Thymus (tissue), 11 donors: ENCODE results near the gene ISYNA1. TPM values are rescaled to one million over a fixed set of nuclear protein-coding genes. Genes with fewer than 3 reads are reported as not detected.

ENCODE experiments used
- DNase-seq, 9 donors: peaks; one replicate each; pipeline ENCODE4 v3.0.0-alpha.2; 2013; ENCODE audit warnings: low spot score in 9 of 9, low read depth in 6 of 9, missing footprints in 1 of 9
- H3K27ac ChIP-seq, 2 donors: one replicate each; pipeline ENCODE4 v1.5.1; 2013; ENCODE audit warnings: control low read depth in 1 of 2, low read depth in 1 of 2, low read length in 1 of 2, mild to moderate bottlenecking in 1 of 2, moderate library complexity in 1 of 2
- H3K27me3 ChIP-seq, 2 donors: one replicate each; pipeline ENCODE4 v1.5.1; 2013; ENCODE audit warnings: low read length in 1 of 2; ENCODE audit not compliant: control insufficient read depth in 2 of 2, insufficient read depth in 1 of 2
- H3K36me3 ChIP-seq, 2 donors: one replicate each; pipeline ENCODE4 v1.5.1; 2013; ENCODE audit warnings: low read length in 1 of 2, mild to moderate bottlenecking in 1 of 2, moderate library complexity in 1 of 2; ENCODE audit not compliant: control insufficient read depth in 2 of 2, insufficient read depth in 2 of 2
- H3K4me1 ChIP-seq, 2 donors: one replicate each; pipeline ENCODE4 v1.5.1; 2013; ENCODE audit warnings: low read length in 2 of 2; ENCODE audit not compliant: control insufficient read depth in 2 of 2, insufficient read depth in 2 of 2
- H3K4me3 ChIP-seq, 2 donors: one replicate each; pipeline ENCODE4 v1.5.1; 2013; ENCODE audit warnings: low read length in 2 of 2, control low read depth in 1 of 2, mild to moderate bottlenecking in 1 of 2
- H3K9me3 ChIP-seq, 2 donors: one replicate each; pipeline ENCODE4 v1.5.1; 2013; ENCODE audit warnings: low read length in 1 of 2, mild to moderate bottlenecking in 1 of 2; ENCODE audit not compliant: control insufficient read depth in 2 of 2, insufficient read depth in 1 of 2
- WGBS: extraction: QIAGEN DNeasy Blood & Tissue Kit; methylation state at CpG from one replicate; pipeline ENCODE4 v1.1.7; 2013; 5-methylcytosine and 5-hydroxymethylcytosine counted together
- polyA plus RNA-seq: library from polyadenylated mRNA; stranded (reverse); fragments of 200-250 nt; gene quantifications from one replicate; pipeline ENCODE4 v1.2.3, GENCODE V29; 2013
- total RNA-seq: library from RNA; stranded (reverse); fragments of 120-200 nt; gene quantifications from one replicate; pipeline ENCODE4 v1.2.4, GENCODE V29; 2013
- donor health status: healthy.

ISYNA1 gene
- total and polyA plus RNA-seq, 2 donors = 14.2 to 66.1 TPM

DNA sequence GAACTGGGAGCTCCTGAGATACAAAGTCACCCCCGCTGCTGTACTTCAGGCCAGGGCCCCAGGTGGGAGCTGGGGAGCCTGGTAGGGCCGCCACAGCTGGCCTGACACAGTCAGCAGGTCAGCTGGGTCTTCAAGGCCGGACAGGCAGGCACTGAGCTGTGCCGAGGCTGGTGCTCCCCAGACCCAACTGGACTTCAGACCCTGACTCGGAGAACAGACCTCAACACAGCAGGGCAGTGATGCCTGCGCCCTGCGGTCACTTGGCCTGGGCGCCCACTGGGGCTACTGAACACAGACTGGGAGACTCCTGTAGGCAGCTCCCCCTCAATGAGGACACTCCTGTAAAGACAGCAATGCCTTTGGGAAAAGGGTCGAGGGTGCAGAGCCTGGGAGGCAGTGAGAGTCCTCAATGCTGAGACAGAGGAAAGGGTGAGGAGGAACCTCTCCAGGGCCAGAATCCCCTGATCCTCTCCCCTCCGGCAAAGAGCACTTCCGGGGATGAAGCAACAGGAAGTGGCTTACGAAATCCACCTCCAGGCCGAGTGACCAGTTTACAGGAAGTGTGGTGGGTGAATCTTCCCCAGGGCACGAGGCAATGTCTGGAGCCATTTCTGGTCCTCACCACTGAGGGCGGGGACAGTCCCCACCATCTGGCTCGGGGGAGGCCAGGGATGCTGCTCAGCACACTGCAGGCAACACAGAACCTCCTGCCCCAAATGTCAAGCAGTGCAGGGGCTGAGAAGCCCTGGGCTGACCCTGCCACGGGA lies 40.8 kb upstream of the ISYNA1 start:
- Histone ChIP-seq H3K27ac (peak overlapping the region; percentile 48 to 64), H3K36me3 (no peaks in the 10 kb centered on the region), H3K27me3 (no peaks in the 10 kb centered on the region), H3K4me1 (peaks cover 9 to 31% of the 10 kb centered on the region in 2 donors), H3K4me3 (no peak overlapping the region), H3K9me3 (no peaks in the 10 kb centered on the region)
- 62% methylated on average over 17 of the region's 17 CpGs for WGBS
- peak in 2 of 9 donors; percentile 18 to 49 for DNase-seq

DNA sequence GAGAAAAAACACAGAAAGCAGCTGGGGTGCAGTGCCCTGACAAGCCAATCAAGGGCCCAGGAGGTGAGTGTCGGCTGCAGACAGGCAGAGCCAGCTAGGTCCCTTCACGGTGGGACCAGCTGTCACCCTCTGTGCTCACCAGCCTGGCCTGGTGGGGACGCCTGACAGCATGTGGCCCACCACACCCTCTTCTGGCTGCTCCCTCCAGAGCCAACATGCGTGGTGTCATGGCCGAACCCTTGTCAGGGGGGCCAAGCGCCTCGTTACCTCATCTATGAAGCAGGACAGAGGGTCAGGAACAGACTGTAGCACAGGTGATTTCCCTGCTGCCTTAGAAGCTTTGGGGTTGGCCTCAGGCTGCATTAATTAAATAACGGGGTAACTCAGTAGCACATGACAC lies 40.0 kb upstream of the ISYNA1 start:
- H3K9me3 ChIP-seq = no peaks in the 10 kb centered on the region
- H3K27me3 ChIP-seq = no peaks in the 10 kb centered on the region
- no peak overlapping the region for H3K4me3 ChIP-seq
- peaks cover 9 to 26% of the 10 kb centered on the region in 2 donors for H3K4me1 ChIP-seq
- peak overlapping the region in 1 of 2 donors; percentile 53 for H3K27ac ChIP-seq
- DNase-seq = no peak
- H3K36me3 ChIP-seq = no peaks in the 10 kb centered on the region
- 85% methylated on average over 8 of the region's 8 CpGs for WGBS

DNA sequence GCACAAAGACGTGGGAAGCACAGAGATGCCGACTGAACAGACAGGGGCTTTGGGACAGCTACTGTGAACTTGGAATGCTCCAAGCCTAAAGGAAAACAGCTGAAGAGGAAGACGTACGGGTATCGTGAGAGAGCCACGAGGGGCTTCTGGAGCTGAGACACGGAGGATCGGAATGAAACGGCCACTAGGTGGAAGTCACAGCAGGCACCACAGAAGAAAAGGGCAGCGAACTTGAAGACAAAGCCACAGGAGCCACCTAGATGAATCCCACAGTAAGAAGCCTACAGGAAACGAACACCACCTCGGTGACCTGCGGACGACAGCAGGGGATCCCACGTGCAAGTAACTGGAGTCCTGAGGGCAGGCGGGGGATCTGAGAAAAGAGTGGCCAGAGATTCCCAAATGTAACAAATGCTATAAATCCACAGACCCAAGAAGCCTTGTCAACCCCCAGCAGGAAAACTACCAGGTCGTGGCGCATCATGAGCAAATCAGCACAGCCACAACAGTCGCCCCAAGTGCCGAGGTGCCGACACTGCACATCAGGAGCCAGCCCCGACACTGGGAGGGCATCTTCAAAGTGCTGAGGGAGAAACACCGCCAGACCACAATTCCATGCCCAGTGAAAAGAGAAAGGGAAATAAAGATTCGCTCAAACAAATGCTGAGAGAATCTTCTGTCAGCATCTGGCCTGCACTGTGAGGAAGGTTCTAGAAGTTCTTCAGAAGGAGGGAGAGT lies 39.3 kb upstream of the ISYNA1 start:
- WGBS = 95% methylated on average over 24 of the region's 24 CpGs
- Histone ChIP-seq H3K36me3 (peaks cover 0 to 6% of the 10 kb centered on the region in 2 donors), H3K9me3 (no peaks in the 10 kb centered on the region), H3K4me3 (no peak overlapping the region), H3K27ac (peak overlapping the region in 1 of 2 donors; percentile 56), H3K27me3 (no peaks in the 10 kb centered on the region), H3K4me1 (peaks cover 9 to 26% of the 10 kb centered on the region in 2 donors)
- DNase-seq = no peak

DNA sequence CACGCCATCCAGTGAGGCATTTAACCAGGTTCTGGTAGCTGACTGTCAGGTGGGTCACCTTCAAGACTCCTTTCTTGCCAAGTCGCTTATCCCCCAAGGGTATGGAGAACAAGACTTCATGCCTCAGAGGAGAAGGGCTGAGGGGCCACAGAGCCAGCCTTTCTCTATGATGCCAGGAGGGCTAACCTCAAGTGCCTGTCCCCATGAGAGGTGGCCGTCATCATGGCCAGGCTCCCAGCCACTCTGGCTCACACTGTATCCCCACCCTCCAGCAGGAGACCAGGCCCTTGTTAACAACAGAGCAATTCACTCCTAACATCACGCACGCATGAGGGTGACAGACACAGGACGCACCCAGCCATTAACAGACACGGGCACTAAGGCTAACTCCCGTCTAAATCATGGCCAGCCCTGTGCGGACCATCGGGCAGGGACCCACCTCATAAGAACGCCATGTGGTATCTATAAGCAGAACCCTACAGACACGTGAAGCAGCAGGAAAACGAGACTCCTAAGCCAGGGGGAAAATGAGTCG lies 38.6 kb upstream of the ISYNA1 start:
- no peak overlapping the region for H3K4me3 ChIP-seq
- no peaks in the 10 kb centered on the region for H3K9me3 ChIP-seq
- peaks cover 9 to 26% of the 10 kb centered on the region in 2 donors for H3K4me1 ChIP-seq
- WGBS = 97% methylated on average over 14 of the region's 14 CpGs
- H3K27me3 ChIP-seq = no peaks in the 10 kb centered on the region
- no peak overlapping the region for H3K27ac ChIP-seq
- DNase-seq = no peak
- H3K36me3 ChIP-seq = peaks cover 0 to 6% of the 10 kb centered on the region in 2 donors

DNA sequence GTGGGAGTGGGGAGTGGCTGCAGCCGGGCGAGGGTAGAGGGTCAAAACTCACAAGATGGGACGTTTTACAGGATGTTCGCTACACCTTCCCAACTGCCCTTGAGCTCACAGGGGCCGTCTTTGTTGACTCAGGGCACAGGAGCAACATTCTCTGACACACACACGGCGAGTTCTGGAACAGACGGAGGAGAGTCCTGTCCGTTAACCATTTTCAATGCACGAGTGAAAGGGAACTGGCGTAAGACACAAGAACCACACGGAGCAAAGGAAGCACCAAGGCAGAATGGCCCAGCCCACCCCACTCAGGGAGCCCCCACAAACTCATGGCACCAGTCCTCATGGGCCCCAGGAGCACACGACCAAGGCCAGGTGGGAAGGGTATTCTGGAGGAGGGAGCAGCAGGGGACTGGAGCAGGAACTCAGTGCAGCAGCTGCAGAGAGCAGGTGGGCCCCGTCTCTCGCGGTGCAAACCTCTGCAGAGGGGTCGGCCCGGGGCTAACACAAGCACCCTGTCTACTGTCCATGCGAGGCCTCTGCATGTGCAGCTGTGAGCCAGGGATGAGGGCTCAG lies 37.9 kb upstream of the ISYNA1 start:
- WGBS = 83% methylated on average over 19 of the region's 19 CpGs
- no peak overlapping the region for H3K4me3 ChIP-seq
- H3K27me3 ChIP-seq = no peaks in the 10 kb centered on the region
- no peaks in the 10 kb centered on the region for H3K9me3 ChIP-seq
- H3K4me1 ChIP-seq = peaks cover 9 to 26% of the 10 kb centered on the region in 2 donors
- DNase-seq = no peak
- H3K36me3 ChIP-seq = peaks cover 0 to 9% of the 10 kb centered on the region in 2 donors
- H3K27ac ChIP-seq = no peak overlapping the region

DNA sequence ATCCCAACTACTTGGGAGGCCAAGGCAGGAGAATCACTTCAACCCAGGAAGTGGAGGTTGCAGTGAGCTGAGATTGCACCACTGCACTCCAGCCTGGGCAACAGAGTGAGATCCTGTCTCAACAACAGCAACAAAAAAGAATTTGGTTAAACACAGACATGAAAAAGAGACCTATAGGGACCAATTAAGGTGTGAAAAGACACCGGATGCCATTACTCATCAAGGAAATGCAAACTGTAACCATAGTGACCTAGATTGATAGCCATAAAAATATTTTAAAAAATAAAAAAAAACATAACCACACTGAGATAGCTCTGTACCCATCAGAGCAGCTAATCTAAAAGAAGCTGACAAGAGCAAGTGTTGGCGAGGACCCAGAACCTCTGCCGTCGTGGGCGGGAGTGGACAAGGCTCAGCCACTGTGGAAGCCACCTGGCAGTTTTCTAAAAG lies 37.1 kb upstream of the ISYNA1 start:
- H3K4me3 ChIP-seq = no peak overlapping the region
- H3K36me3 ChIP-seq = peaks cover 0 to 14% of the 10 kb centered on the region in 2 donors
- H3K4me1 ChIP-seq = peaks cover 9 to 21% of the 10 kb centered on the region in 2 donors
- WGBS = 93% methylated on average over 5 of the region's 5 CpGs
- no peaks in the 10 kb centered on the region for H3K9me3 ChIP-seq
- no peaks in the 10 kb centered on the region for H3K27me3 ChIP-seq
- no peak overlapping the region for H3K27ac ChIP-seq
- no peak for DNase-seq

DNA sequence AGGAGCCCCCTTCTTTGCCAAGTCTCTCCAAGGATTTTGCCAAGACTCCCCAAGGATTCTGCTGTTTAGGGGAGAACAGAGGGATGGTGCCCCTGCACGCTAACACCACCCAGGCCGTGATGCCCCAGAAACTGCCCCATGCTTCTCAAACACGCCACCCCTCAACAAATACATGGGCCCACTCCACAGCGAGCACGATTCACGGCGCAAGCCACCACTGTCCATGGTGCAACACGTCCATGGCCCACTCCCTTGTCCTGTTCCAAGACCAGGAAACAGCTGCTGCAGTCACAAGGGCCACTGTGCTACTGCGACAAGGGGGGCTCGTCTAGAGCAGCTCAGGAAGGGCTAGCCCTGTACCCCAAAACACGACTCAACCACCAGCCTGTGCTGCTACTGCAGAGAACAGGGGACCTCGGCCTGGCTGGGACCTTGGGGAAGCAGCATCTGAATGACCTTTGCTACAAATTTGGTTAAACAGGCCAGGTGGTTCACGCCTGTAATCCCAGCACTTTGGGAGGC lies 36.5 kb upstream of the ISYNA1 start:
- DNase-seq = no peak
- H3K4me1 ChIP-seq = peaks cover 6 to 19% of the 10 kb centered on the region in 2 donors
- H3K9me3 ChIP-seq = no peaks in the 10 kb centered on the region
- no peaks in the 10 kb centered on the region for H3K27me3 ChIP-seq
- H3K27ac ChIP-seq = no peak overlapping the region
- peaks cover 0 to 17% of the 10 kb centered on the region in 2 donors for H3K36me3 ChIP-seq
- 90% methylated on average over 13 of the region's 13 CpGs for WGBS
- H3K4me3 ChIP-seq = no peak overlapping the region

DNA sequence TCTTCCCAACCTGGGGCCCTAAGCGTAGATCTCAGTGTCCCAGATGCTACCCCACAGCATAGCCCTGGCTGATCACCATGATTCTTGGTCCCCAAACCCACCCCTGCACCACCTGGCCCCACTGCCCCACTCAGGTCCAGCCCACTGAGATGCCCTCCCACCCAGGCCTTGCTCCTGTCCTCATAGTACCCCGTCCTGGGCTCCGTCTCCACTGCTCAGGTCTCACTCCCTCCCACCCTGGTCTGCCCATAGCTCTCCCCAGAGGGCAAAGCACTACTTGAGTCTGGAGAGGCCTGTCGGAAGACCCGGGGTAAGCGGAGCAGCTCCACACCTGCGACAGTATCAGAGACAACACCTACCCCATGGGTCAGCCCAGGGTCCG lies 35.8 kb upstream of the ISYNA1 start:
- Histone ChIP-seq H3K4me3 (no peak overlapping the region), H3K9me3 (no peaks in the 10 kb centered on the region), H3K27me3 (no peaks in the 10 kb centered on the region), H3K4me1 (peaks cover 3 to 21% of the 10 kb centered on the region in 2 donors), H3K36me3 (peaks cover 0 to 17% of the 10 kb centered on the region in 2 donors), H3K27ac (no peak overlapping the region)
- WGBS = 97% methylated on average over 8 of the region's 8 CpGs
- no peak for DNase-seq
